Panc1 (cell line): Measurements from ENCODE around the gene CD226.
"Not testable (repeated sequence)": the region's sequence is repeated elsewhere in the genome, so short reads cannot be mapped to it uniquely, and the experiment has no call there.

Experiments
- POLR2AphosphoS5 ChIP-seq: IDR thresholded peaks from 2 replicates; pipeline ENCODE4 v1.6.1; 2012; ENCODE audit warnings: mild to moderate bottlenecking, low read depth, low read length, moderate library complexity
- SIN3A ChIP-seq: IDR thresholded peaks from 2 replicates; pipeline ENCODE4 v1.6.1; 2012; ENCODE audit warnings: low read depth, mild to moderate bottlenecking, low read length, moderate library complexity, borderline replicate concordance; ENCODE audit not compliant: insufficient read depth
- TF ChIP-seq, protein P1 (sequence below): fragments of 450-650 bp; IDR thresholded peaks from 2 replicates; pipeline ENCODE4 v1.5.1; 2017; ENCODE audit warnings: mild to moderate bottlenecking
- TF ChIP-seq, protein P2 (sequence below), 2 experiments: IDR thresholded peaks; 2 replicates each; pipeline ENCODE4 v1.6.1; 2011 to 2012; ENCODE audit warnings: low read depth in 2 of 2, control low read depth in 1 of 2, low read length in 1 of 2, mild to moderate bottlenecking in 1 of 2, moderate library complexity in 1 of 2; ENCODE audit not compliant: insufficient read depth in 1 of 2

DNA sequence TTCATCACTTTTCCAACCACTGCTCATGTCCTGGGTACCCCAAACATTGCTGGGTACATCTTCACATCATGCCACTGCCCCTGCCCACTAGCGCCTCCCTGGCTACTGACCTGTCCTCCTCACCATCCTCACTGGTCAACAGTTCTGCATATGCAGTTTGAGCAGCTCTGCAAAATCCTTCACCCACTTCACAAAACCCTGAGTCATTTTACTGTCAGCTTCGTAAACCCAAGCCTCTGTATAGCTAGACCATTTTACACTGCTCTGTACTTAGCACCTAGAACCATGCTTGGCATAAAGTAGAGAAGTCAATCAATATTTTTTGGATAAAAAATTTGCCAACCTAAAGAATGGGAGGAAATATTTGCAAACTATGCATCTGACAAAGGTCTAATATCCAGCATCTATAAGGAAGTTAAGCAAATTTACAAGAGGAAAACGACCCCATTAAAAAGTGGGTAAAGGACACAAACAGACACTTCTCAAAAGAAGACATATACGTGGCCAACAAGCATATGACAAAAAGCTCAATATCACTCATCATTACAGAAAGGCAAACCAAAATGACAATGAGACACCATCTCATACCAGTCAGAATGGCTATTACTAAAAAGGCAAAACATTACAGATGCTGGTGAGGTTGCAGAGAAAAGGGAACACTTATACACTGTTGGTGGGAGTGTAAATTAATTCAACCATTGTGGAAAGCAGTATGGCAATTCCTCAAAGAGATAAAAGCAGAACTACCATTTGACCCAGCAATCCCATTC lies 48.3 kb downstream of the CD226 start:
- TF ChIP-seq, protein P1, sequence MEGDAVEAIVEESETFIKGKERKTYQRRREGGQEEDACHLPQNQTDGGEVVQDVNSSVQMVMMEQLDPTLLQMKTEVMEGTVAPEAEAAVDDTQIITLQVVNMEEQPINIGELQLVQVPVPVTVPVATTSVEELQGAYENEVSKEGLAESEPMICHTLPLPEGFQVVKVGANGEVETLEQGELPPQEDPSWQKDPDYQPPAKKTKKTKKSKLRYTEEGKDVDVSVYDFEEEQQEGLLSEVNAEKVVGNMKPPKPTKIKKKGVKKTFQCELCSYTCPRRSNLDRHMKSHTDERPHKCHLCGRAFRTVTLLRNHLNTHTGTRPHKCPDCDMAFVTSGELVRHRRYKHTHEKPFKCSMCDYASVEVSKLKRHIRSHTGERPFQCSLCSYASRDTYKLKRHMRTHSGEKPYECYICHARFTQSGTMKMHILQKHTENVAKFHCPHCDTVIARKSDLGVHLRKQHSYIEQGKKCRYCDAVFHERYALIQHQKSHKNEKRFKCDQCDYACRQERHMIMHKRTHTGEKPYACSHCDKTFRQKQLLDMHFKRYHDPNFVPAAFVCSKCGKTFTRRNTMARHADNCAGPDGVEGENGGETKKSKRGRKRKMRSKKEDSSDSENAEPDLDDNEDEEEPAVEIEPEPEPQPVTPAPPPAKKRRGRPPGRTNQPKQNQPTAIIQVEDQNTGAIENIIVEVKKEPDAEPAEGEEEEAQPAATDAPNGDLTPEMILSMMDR, result not testable (repeated sequence)
- TF ChIP-seq POLR2AphosphoS5, SIN3A: not testable (repeated sequence)
- TF ChIP-seq, protein P2, sequence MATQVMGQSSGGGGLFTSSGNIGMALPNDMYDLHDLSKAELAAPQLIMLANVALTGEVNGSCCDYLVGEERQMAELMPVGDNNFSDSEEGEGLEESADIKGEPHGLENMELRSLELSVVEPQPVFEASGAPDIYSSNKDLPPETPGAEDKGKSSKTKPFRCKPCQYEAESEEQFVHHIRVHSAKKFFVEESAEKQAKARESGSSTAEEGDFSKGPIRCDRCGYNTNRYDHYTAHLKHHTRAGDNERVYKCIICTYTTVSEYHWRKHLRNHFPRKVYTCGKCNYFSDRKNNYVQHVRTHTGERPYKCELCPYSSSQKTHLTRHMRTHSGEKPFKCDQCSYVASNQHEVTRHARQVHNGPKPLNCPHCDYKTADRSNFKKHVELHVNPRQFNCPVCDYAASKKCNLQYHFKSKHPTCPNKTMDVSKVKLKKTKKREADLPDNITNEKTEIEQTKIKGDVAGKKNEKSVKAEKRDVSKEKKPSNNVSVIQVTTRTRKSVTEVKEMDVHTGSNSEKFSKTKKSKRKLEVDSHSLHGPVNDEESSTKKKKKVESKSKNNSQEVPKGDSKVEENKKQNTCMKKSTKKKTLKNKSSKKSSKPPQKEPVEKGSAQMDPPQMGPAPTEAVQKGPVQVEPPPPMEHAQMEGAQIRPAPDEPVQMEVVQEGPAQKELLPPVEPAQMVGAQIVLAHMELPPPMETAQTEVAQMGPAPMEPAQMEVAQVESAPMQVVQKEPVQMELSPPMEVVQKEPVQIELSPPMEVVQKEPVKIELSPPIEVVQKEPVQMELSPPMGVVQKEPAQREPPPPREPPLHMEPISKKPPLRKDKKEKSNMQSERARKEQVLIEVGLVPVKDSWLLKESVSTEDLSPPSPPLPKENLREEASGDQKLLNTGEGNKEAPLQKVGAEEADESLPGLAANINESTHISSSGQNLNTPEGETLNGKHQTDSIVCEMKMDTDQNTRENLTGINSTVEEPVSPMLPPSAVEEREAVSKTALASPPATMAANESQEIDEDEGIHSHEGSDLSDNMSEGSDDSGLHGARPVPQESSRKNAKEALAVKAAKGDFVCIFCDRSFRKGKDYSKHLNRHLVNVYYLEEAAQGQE (IDR thresholded peaks at IDR 0.05; ENCODE audit: insufficient read depth in 1 of 2, low read depth in 2 of 2, low read length in 1 of 2), result not testable (repeated sequence)
